T-helper 17 cell (primary cell): Measurements from ENCODE around the gene PKP1. TPM values are rescaled to one million over a fixed set of nuclear protein-coding genes. Genes with fewer than 3 reads are reported as not detected.

Experiments
- ATAC-seq: fragments of 150-1000 bp; cut with Tn5 transposase; 2 replicates; pipeline ENCODE4 v1.10.0; 2021; ENCODE audit warnings: mild to moderate bottlenecking, moderate library complexity
- DNase-seq, 3 donors: peaks; one replicate each; pipeline versions ENCODE4 v3.0.0 to v3.0.0-alpha.2; 2020 to 2021
- H3K9me3 ChIP-seq: one replicate; pipeline ENCODE4 v1.7.0; 2013; ENCODE audit warnings: low read length, mild to moderate bottlenecking; ENCODE audit not compliant: control insufficient read depth, poor library complexity, severe bottlenecking
- H3K27ac Mint-ChIP-seq: one replicate; pipeline ENCODE4 v1.8.0; 2022; ENCODE audit warnings: mild to moderate bottlenecking, moderate library complexity, mixed read lengths
- H3K27me3 Mint-ChIP-seq: one replicate; pipeline ENCODE4 v1.8.0; 2022; ENCODE audit warnings: mixed read lengths
- H3K36me3 Mint-ChIP-seq: one replicate; pipeline ENCODE4 v1.8.0; 2022; ENCODE audit warnings: low read depth, mixed read lengths
- H3K4me1 Mint-ChIP-seq: one replicate; pipeline ENCODE4 v1.8.0; 2022; ENCODE audit warnings: mild to moderate bottlenecking, mixed read lengths
- H3K4me3 Mint-ChIP-seq: one replicate; pipeline ENCODE4 v1.8.0; 2022; ENCODE audit warnings: mild to moderate bottlenecking, moderate library complexity, mixed read lengths
- total RNA-seq, 4 donors: library from RNA in 2 of 4; stranded (reverse) in 2 of 4; gene quantifications; one replicate each; pipeline ENCODE4 v1.2.3 and lab custom pipeline; 2022 to 2026

Gene PKP1
- total RNA-seq, 2 donors from 2014 or later, result not detected

GRCh38 chr1:201360486-201360885, 77.2 kb downstream of the PKP1 start:
- Mint-ChIP-seq H3K4me3 (no peak overlapping the region), H3K27me3 (peaks cover 42% of the 10 kb centered on the region), H3K4me1 (peaks cover 2% of the 10 kb centered on the region), H3K27ac (no peak overlapping the region), H3K36me3 (no peaks in the 10 kb centered on the region)
- no peak for ATAC-seq
- DNase-seq, result no peak
- H3K9me3 ChIP-seq, result no peaks in the 10 kb centered on the region

- Mint-ChIP-seq H3K36me3 (no peaks in the 10 kb centered on the region), H3K27me3 (peaks cover 42% of the 10 kb centered on the region), H3K4me1 (peaks cover 2% of the 10 kb centered on the region), H3K4me3 (no peak overlapping the region), H3K27ac (no peak overlapping the region)
- ATAC-seq (no peak), DNase-seq (no peak)
- no peaks in the 10 kb centered on the region for H3K9me3 ChIP-seq
Measured at GRCh38 chr1:201360901-201361651, 77.8 kb downstream of the PKP1 start.

GRCh38 chr1:201361652-201362504, 78.6 kb downstream of the PKP1 start:
- Mint-ChIP-seq H3K4me3 (no peak overlapping the region), H3K36me3 (no peaks in the 10 kb centered on the region), H3K4me1 (peaks cover 2% of the 10 kb centered on the region), H3K27me3 (peaks cover 46% of the 10 kb centered on the region), H3K27ac (no peak overlapping the region)
- no peaks in the 10 kb centered on the region for H3K9me3 ChIP-seq
- DNase-seq (no peak), ATAC-seq (no peak)

GRCh38 chr1:201362906-201363305, 79.6 kb downstream of the PKP1 start:
- Mint-ChIP-seq H3K36me3 (peaks cover 2% of the 10 kb centered on the region), H3K4me3 (no peak overlapping the region), H3K27me3 (peaks cover 57% of the 10 kb centered on the region), H3K27ac (no peak overlapping the region), H3K4me1 (peaks cover 2% of the 10 kb centered on the region)
- no peaks in the 10 kb centered on the region for H3K9me3 ChIP-seq
- DNase-seq (no peak), ATAC-seq (no peak)

GRCh38 chr1:201363467-201363866, 80.2 kb downstream of the PKP1 start:
- H3K9me3 ChIP-seq, result no peaks in the 10 kb centered on the region
- no peak for ATAC-seq
- peaks cover 62% of the 10 kb centered on the region for H3K27me3 Mint-ChIP-seq
- no peak for DNase-seq
- peaks cover 2% of the 10 kb centered on the region for H3K36me3 Mint-ChIP-seq
- H3K4me1 Mint-ChIP-seq, result peaks cover 2% of the 10 kb centered on the region
- H3K27ac Mint-ChIP-seq, result no peak overlapping the region
- H3K4me3 Mint-ChIP-seq, result no peak overlapping the region

GRCh38 chr1:201364808-201365105, 81.5 kb downstream of the PKP1 start:
- ATAC-seq, result no peak
- Mint-ChIP-seq H3K36me3 (peaks cover 4% of the 10 kb centered on the region), H3K4me3 (no peak overlapping the region), H3K4me1 (no peaks in the 10 kb centered on the region), H3K27ac (no peak overlapping the region), H3K27me3 (peaks cover 64% of the 10 kb centered on the region)
- DNase-seq, result no peak
- no peaks in the 10 kb centered on the region for H3K9me3 ChIP-seq

- ATAC-seq (no peak), DNase-seq (no peak)
- H3K27me3 Mint-ChIP-seq, result peaks cover 65% of the 10 kb centered on the region
- no peaks in the 10 kb centered on the region for H3K9me3 ChIP-seq
- no peak overlapping the region for H3K27ac Mint-ChIP-seq
- no peaks in the 10 kb centered on the region for H3K4me1 Mint-ChIP-seq
- H3K4me3 Mint-ChIP-seq, result no peak overlapping the region
- H3K36me3 Mint-ChIP-seq, result peaks cover 4% of the 10 kb centered on the region
Measured at GRCh38 chr1:201365251-201365650, 81.9 kb downstream of the PKP1 start.

- no peak overlapping the region for H3K4me3 Mint-ChIP-seq
- ATAC-seq, result no peak
- H3K27me3 Mint-ChIP-seq, result peaks cover 79% of the 10 kb centered on the region
- H3K36me3 Mint-ChIP-seq, result peaks cover 4% of the 10 kb centered on the region
- H3K4me1 Mint-ChIP-seq, result no peaks in the 10 kb centered on the region
- H3K27ac Mint-ChIP-seq, result no peak overlapping the region
- H3K9me3 ChIP-seq, result no peaks in the 10 kb centered on the region
- no peak for DNase-seq
Measured at GRCh38 chr1:201366696-201367095, 83.4 kb downstream of the PKP1 start.

- Mint-ChIP-seq H3K27me3 (peaks cover 94% of the 10 kb centered on the region), H3K4me3 (no peak overlapping the region), H3K4me1 (no peaks in the 10 kb centered on the region), H3K27ac (no peak overlapping the region), H3K36me3 (peaks cover 4% of the 10 kb centered on the region)
- H3K9me3 ChIP-seq, result no peaks in the 10 kb centered on the region
- ATAC-seq, result no peak
- no peak for DNase-seq
Measured at GRCh38 chr1:201369209-201369608, 85.9 kb downstream of the PKP1 start.

GRCh38 chr1:201370500-201370899, 87.2 kb downstream of the PKP1 start:
- peaks cover 2% of the 10 kb centered on the region for H3K4me1 Mint-ChIP-seq
- DNase-seq (no peak), ATAC-seq (no peak)
- no peak overlapping the region for H3K27ac Mint-ChIP-seq
- H3K27me3 Mint-ChIP-seq, result peaks cover 98% of the 10 kb centered on the region
- no peak overlapping the region for H3K4me3 Mint-ChIP-seq
- peaks cover 4% of the 10 kb centered on the region for H3K36me3 Mint-ChIP-seq
- H3K9me3 ChIP-seq, result no peaks in the 10 kb centered on the region

- Mint-ChIP-seq H3K27ac (no peak overlapping the region), H3K4me1 (peaks cover 2% of the 10 kb centered on the region), H3K27me3 (peaks cover 90% of the 10 kb centered on the region), H3K36me3 (peaks cover 4% of the 10 kb centered on the region), H3K4me3 (no peak overlapping the region)
- ATAC-seq (no peak), DNase-seq (no peak)
- H3K9me3 ChIP-seq, result no peaks in the 10 kb centered on the region
Measured at GRCh38 chr1:201371276-201371675, 88.0 kb downstream of the PKP1 start.

- H3K36me3 Mint-ChIP-seq, result peaks cover 4% of the 10 kb centered on the region
- no peak overlapping the region for H3K4me3 Mint-ChIP-seq
- peaks cover 85% of the 10 kb centered on the region for H3K27me3 Mint-ChIP-seq
- no peaks in the 10 kb centered on the region for H3K9me3 ChIP-seq
- H3K27ac Mint-ChIP-seq, result no peak overlapping the region
- H3K4me1 Mint-ChIP-seq, result peaks cover 2% of the 10 kb centered on the region
- ATAC-seq (no peak), DNase-seq (no peak)
Measured at GRCh38 chr1:201371792-201372191, 88.5 kb downstream of the PKP1 start.

GRCh38 chr1:201374364-201374763, 91.1 kb downstream of the PKP1 start:
- Mint-ChIP-seq H3K27ac (no peak overlapping the region), H3K4me3 (no peak overlapping the region), H3K27me3 (peaks cover 67% of the 10 kb centered on the region), H3K4me1 (peaks cover 2% of the 10 kb centered on the region), H3K36me3 (no peaks in the 10 kb centered on the region)
- ATAC-seq, result no peak
- DNase-seq, result no peak
- no peaks in the 10 kb centered on the region for H3K9me3 ChIP-seq

GRCh38 chr1:201375169-201375568, 91.9 kb downstream of the PKP1 start:
- H3K36me3 Mint-ChIP-seq, result no peaks in the 10 kb centered on the region
- DNase-seq (no peak), ATAC-seq (no peak)
- H3K9me3 ChIP-seq, result no peaks in the 10 kb centered on the region
- peaks cover 2% of the 10 kb centered on the region for H3K4me1 Mint-ChIP-seq
- H3K27ac Mint-ChIP-seq, result no peak overlapping the region
- H3K27me3 Mint-ChIP-seq, result peaks cover 60% of the 10 kb centered on the region
- H3K4me3 Mint-ChIP-seq, result no peak overlapping the region
